ENCODE measurements around the gene TRPV2.

Gene TRPV2

GRCh38 chr17:16433514-16433913 lies 18.1 kb downstream of the TRPV2 start:
- DNase-seq (ENCODE audit: low read depth), result no peak
- no peak overlapping the region for H3K4me3 ChIP-seq (ENCODE audit: low read depth, low read length)
- no peak for TF ChIP-seq CTCF (IDR thresholded peaks at IDR 0.05; ENCODE audit: low read depth, low read length, missing control alignments)

DNA sequence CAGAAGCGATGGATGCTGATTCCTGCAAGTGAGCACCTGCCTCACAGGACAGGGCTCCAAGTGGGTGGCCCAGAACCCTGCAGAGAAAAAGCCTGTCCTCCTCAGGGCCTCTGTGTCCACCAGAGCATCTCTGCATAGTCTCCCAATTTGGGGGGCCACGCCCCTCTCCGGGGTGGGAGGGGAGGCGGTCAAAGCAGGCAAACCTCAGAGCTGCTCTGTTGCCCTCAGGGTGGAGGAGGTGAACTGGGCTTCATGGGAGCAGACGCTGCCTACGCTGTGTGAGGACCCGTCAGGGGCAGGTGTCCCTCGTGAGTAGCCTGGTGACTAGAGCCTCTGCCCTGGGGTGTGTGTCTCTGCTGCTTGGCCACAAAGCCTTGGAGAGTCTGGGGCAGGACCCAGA lies 19.3 kb downstream of the TRPV2 start:
- TF ChIP-seq CTCF (IDR thresholded peaks at IDR 0.05; ENCODE audit: low read depth, low read length, missing control alignments), result no peak
- no peak overlapping the region for H3K4me3 ChIP-seq (ENCODE audit: low read depth, low read length)
- DNase-seq (ENCODE audit: low read depth), result no peak

GRCh38 chr17:16435925-16436886 lies 20.8 kb downstream of the TRPV2 start:
- no peak overlapping the region for H3K4me3 ChIP-seq (ENCODE audit: low read depth, low read length)
- DNase-seq (ENCODE audit: low read depth), result no peak
- no peak for TF ChIP-seq CTCF (IDR thresholded peaks at IDR 0.05; ENCODE audit: low read depth, low read length, missing control alignments)

- no peak overlapping the region for H3K4me3 ChIP-seq (ENCODE audit: low read depth, low read length)
- DNase-seq (ENCODE audit: low read depth), result no peak
- no peak for TF ChIP-seq CTCF (IDR thresholded peaks at IDR 0.05; ENCODE audit: low read depth, low read length, missing control alignments)
Measured at GRCh38 chr17:16437083-16437482, 21.7 kb downstream of the TRPV2 start.

GRCh38 chr17:16438173-16438556 lies 22.8 kb downstream of the TRPV2 start:
- peak overlapping the region; percentile 68 for H3K4me3 ChIP-seq (ENCODE audit: low read depth, low read length)
- DNase-seq (ENCODE audit: low read depth), result no peak
- no peak for TF ChIP-seq CTCF (IDR thresholded peaks at IDR 0.05; ENCODE audit: low read depth, low read length, missing control alignments)

GRCh38 chr17:16438557-16439302 lies 23.4 kb downstream of the TRPV2 start:
- DNase-seq (ENCODE audit: low read depth), result peak; percentile 99
- TF ChIP-seq CTCF (IDR thresholded peaks at IDR 0.05; ENCODE audit: low read depth, low read length, missing control alignments), result no peak
- H3K4me3 ChIP-seq (ENCODE audit: low read depth, low read length), result peak overlapping the region; percentile 68
